ENCODE measurements around the gene TMEM201.

DNA sequence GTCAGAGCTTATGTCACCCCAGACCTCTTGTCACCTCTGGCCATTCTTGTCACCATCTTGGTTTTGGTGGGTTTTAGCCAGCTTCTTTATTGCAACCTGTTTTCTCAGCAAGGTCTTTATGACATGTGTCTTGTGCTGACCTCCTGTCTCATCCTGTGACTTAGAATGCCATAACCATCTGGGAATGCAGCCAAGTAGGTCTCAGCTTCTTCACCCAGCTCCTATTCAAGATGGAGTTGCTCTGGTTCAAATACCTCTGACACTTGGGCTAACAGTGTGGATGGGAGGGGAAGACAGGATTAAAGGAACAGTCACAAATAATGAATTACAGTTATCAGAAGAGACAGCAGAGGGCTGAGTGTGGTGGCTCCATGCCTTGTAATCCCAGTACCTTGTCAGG is 32.3 kb downstream of the TMEM201 start:
- no peak for TF ChIP-seq POLR2A (IDR thresholded peaks at IDR 0.05; ENCODE audit: low read length)
- TF ChIP-seq GATA1 (IDR thresholded peaks at IDR 0.05; ENCODE audit: low read depth, low read length): no peak
